Eye (tissue), 1 donor: ENCODE results near the gene C5orf47.

Source experiments
- DNase-seq: peaks from one replicate; pipeline ENCODE4 v3.0.0-alpha.2; 2015

Gene C5orf47

GRCh38 chr5:173970878-173971650 lies 17.9 kb upstream of the C5orf47 start:
- no peak for DNase-seq

DNA sequence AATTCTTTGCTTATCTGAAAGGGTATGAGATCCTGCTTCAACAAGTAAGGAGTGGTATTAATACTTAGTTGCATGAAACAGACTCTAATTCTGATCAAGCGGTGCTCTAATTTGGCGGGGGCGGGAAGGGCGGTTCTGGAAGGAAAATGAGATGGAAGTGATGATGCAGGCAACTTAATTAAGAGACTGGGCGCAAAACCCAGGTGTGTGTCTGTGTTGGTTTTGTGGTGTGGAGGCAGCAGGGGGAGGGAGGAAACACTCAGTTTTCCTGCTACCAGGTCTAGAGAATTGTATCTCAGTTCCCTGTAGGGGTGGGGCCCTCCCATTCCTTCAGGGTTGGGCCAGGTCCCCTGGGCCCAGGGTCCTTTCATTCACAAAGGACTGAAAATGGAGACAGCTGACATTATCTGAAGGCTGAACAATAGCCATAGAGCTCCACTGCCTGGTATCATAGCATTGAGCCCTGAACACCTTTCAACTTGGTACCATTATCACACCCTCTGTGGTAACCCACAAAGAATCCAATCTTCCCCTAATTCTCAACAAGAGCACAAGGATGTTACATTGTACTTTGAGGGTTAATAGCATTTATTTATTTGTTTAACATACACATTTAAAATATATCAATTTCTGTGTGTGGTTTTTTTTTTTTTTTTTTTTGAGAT lies 17.2 kb upstream of the C5orf47 start:
- DNase-seq: no peak

- DNase-seq: no peak
These were observed 16.4 kb upstream of the C5orf47 start for GRCh38 chr5:173972607-173972924.

DNA sequence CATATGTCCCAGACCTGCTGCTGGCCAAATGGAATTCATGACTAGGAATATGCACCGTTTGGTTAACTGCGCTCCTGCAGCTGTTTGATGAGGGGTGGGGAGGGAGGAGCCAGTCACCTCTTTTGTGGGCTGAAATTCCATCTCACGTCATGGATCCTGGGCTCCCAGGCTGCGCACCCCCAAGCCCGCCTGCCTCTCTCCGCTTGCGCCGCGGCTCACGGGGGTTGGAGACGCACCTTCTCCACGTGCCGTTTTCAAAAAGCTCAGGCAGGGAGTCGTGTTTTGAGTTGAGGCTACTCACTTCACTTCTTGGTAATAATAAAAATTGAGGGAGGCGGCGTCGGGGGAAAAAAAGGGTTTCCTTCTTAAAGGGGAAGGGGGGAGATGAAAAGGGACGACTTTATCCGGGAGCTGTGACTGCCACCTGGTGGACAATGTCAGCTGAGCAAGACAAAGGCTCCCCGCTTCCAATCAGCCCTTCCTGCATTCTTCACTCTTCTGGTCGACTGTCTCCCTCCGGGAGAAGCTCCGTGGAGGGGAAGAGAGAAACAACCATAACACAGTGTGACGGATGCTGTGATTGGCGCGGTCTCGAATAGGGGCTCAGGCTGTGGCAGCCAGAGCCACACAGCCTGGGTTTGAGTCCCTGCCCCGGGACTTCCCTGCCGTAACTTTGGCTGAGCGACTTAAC lies 15.9 kb upstream of the C5orf47 start:
- peak; percentile 97 for DNase-seq

- no peak for DNase-seq
These were observed 15.4 kb upstream of the C5orf47 start for GRCh38 chr5:173973616-173973969.

DNA sequence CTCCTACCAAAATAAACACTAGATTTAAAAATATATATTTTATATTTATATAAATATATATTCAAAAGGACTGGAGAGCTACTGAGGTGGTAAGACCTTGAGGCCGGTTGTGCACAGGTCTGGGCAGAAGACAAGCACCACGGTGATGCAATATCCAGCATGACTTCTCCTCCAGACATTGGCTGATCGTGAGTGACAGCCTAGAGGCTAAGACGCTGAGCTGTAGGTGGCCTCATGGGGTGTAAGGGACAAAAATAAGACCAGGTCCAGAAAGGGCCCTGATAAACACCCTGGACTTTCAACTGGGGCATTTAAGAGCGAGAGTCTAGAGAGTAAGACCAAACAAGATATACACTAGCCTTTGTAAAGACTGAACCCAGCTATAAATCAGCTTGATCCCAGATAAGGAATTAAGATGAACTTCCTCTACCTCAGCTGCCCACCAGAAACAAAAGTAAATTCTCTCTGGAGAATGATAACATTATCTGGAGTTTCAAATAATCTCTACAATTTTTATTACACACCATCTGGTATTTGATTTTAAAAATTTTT lies 14.2 kb upstream of the C5orf47 start:
- DNase-seq: no peak

DNA sequence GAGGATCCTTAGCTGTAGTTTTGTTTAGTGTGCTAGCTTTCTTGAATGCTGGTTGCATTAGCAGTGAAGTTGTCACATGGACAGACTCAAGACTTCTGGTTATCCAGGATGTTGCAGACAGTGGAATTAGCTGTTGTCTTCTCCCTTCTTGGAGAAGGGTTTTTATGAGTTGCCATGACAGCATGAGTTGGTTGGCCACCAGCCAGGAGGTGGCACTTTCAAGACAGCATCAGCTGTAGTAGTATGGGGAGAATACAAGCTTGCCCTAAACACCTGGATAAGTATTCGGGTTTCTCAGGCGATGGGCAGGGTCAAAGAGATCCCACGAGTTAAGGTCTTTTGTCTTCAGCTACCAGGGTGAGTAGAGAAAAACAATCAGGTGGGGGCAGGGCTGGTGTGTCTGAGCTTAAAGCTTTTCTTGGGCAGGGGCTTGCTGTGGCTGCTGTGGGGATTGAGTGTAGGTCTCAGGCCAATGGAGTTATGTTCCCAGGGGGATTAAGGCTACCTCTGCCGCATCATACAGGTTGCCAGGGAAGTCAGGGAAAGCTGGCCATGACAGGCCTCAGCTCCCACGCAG lies 7.7 kb upstream of the C5orf47 start:
- DNase-seq: no peak

DNA sequence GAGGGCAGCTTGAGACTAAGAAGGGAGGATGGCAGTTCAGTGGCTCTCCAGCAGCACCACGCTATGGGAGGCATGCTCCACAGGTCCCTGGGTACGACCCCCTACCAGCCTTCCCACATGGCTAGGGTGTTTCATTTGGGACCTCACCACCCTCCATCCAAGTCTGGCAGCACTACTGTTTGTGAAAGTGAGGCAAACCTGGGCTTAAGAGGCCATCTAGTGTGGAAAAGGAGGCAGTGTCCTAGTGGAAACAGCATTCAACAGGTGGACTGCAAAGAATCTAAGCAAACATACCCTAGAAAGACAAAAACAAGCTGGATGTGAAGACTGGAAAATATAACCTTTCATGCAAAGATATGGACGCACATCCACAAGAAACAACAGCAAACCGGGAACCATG lies 4.8 kb upstream of the C5orf47 start:
- DNase-seq: no peak

DNA sequence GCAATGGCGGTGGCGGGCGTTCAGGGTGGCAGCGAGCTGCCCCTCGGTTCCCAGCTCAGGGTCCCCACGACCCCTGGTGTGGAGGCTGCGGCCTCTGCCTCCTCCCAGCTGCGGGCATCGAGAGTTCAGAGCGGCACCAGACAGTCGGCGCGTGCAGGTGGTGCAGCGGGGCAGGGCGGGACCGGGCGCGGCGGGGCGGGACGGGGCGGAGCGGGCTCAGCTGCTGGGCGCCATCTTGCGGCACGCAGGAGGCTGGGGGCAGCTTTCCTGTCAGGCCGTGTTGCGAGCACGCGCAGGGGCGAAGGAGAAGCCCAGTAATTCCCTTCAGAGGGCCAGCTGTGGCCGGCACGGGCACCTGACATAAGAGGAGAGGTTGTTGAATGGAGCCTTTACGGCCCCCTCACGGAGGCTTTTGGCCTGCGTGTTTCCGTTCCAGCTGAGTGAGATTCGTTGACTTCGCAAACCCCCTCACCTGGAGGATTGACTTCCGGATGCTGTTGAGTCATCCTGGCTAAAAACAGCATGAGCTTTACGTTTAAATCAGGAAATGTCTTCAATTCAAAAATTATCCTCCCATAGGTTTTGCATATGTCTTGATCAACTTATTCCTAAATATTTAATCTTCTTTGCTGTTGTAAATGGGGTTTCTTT lies 587 bp downstream of the C5orf47 start:
- DNase-seq: no peak

GRCh38 chr5:173997331-173997730 lies 8.4 kb downstream of the C5orf47 start:
- no peak for DNase-seq

GRCh38 chr5:173998531-173998930 lies 9.6 kb downstream of the C5orf47 start:
- no peak for DNase-seq

DNA sequence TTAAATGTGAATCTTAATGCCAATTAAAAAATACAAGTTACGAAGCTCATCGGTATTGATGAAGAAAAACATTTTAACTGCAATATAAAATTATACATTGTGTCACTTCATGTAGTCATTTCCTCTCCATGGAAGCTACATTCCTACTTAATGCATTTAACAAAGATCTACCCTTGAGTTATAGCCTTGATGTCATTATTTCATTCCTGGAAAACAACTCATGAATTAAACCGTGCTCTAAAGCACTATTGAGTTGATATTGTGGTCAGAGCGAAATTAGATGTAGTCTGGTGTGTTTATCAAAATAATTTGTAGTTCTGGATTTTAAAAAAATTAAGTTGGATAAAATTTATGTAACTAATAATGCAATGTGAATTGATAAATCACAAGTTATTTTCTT lies 11.1 kb downstream of the C5orf47 start:
- DNase-seq: no peak

DNA sequence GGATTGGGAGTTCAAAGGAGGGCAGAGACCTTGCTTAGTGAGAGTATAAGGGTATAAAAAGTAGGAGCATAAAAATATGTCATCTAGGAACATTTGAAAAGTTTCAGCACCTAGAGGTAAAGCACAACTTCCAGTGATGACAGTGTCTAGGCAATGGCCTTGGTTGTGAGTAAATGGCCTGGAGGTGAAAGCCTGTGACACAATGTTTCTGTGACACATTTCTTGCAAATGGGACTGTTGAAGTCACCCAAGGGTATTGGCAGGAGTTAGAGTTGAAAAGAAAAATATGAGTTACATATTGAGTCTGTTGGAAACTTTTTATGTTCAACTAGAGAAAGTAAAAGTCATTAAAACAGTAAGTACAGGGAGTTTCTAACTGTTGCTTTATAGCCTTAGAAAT lies 14.8 kb downstream of the C5orf47 start:
- DNase-seq: no peak

DNA sequence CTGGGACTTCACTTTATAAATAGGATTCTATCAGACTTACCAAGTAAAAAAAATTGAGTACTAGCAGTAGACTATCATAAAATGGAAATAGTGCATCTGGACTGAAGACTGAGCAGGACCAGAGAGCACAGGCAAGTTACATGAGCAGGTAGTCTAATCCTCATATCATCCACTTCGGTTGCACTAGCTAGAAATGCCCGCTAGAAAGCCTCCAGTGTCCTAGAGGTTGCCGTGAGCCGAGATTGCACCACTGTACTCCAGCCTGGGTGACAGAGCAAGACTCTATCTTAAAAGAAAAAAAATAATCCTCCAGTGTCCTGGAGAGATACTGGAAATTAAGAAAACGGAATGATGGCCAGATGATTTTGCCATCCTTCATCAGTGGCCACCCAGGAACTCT lies 20.0 kb downstream of the C5orf47 start:
- no peak for DNase-seq

GRCh38 chr5:174010365-174010764 lies 21.4 kb downstream of the C5orf47 start:
- DNase-seq: no peak

DNA sequence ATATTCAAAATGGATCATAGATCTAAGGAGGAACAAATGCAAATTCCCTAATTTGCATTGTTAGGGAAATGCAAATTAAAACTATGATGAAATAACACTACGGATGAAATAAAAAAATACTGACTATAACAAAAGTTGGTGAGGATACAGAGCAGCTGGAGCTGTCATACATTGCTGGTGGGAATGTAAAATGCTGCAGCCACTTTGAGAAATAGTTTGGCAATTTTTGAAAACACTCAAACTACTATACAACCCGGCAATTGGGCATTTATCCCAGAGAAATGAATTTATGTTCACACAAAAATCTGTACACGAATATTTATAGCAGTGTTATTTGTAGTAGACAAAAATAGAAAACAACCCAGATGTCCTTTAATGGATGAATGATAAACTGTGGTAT lies 22.5 kb downstream of the C5orf47 start:
- no peak for DNase-seq

DNA sequence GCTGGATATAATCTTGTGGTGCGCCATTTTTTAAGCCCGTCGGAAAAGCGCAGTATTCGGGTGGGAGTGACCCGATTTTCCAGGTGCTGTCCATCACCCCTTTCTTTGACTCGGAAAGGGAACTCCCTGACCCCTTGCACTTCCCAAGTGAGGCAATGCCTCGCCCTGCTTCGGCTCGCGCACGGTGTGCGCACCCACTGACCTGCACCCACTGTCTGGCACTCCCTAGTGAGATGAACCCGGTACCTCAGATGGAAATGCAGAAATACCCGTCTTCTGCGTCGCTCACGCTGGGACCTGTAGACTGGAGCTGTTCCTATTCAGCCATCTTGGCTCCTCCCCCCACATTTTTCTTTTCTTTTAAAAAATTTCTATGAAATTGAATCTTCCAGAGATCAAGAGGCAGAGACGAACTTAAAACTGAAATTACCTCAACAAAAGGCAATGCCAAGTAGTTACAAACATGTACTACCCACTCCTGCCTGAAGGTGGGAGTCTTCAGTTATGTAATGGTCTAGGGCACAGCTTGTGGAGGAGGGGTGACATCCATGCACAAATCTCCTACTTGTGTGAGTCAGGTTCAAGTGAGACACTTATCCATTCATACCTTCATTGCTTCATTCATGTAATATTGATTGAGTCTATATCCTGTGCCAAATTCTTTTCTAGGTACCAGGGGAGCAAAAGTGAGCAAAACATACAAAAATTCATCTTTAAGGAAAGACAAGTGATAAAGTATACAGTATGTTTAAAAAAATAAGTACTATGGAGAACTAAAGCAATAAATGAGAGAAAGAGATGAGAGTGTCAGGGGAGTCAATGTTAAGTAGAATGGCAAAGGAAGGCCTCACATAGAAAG lies 31.3 kb downstream of the C5orf47 start:
- DNase-seq: peak; percentile 17

DNA sequence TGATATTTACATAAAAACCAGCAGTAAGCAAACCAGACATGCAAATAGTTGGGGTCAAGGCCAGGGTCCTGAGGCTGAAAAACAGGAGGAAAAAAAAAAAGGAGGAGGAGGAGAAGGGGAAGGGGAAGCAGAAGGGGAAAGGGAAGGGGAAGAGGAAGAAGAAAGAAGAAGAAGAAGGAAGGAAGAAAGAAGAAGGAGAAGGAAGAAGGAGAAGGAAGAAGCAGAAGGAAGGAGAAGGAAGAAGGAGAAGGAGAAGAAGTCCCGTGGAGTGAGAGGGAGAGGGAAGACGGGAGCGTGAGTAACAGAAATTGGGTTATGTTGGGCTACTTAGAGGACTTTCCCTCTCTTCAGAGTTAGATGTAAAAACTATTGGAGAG lies 31.9 kb downstream of the C5orf47 start:
- DNase-seq: no peak

GRCh38 chr5:174022384-174023095 lies 33.6 kb downstream of the C5orf47 start:
- no peak for DNase-seq

DNA sequence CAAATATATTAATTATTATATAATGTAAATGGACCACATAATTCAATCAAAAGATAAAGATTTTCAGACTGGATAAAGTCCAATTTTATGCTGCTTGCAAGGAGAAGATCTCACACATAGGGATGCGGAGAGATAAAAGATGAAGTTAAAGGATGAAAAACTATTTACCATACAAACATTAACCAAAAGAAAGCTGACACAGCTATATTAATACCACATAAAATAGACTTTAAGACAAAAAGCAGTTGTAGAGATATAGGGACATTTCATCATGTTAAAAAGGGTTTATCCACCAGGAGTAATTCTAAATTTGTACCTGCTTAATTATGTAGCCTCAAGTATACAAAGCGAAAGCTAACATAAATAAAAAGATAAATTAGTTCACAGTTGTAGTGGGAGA lies 41.3 kb downstream of the C5orf47 start:
- no peak for DNase-seq

DNA sequence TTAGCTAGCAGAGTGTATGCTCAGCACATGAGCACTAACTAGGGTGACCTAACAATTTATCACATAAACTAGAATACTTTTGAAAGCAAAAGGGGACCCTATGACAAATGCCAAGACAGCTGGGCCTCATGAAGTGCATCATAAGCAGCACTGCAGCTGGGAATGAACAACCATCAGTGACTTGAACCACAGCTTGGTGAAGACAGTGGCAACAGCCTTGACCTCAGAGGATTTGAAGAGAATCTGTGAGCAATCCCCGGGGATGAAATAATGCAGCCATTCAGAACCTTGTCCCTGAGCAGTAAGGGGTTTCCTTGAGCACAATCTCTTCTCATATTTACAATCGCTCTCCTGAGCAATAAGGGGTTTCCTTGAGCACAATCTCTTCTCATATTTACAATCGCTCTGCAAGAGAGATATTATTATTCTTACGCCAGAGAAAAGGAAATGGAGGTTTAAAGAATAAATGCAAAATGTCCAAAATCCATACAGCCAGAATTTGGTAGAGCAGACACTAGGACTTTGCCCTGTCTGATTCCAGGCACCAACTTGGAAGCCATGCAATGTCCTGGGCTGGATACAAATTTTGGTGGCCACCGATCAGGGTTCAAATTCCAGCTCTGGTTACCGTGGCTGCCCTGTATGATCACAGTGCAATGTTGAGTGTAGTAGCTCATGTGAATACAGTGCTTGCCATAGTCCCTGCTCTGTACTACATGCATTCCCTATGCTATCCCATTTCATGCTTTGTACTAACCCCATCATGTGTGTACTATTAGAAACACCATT lies 55.7 kb downstream of the C5orf47 start:
- peak; percentile 56 for DNase-seq
